HL-60 (cell line): Measurements from ENCODE around the gene RIMKLA.

Experiments used
- DNase-seq, 2 experiments: peaks; one replicate each; pipeline ENCODE4 v3.0.0-alpha.2; 2010 to 2020; ENCODE audit warnings: low read depth in 1 of 2, low spot score in 1 of 2
- H3K27ac ChIP-seq: fragments of 250-450 bp; sonication (Bioruptor Pico); replicated peaks from 2 replicates; pipeline ENCODE4 v1.5.1; 2020; ENCODE audit warnings: mild to moderate bottlenecking, moderate library complexity
- H3K27me3 ChIP-seq: fragments of 250-450 bp; sonication (Bioruptor Pico); 2 replicates; pipeline ENCODE4 v1.5.1; 2021; ENCODE audit warnings: mild to moderate bottlenecking, moderate library complexity; ENCODE audit not compliant: insufficient read depth, poor library complexity, severe bottlenecking
- H3K4me3 ChIP-seq: replicated peaks from 2 replicates; pipeline ENCODE4 v1.5.1; 2011; ENCODE audit warnings: mild to moderate bottlenecking, control low read depth, low read length; ENCODE audit not compliant: insufficient read depth
- GABPA ChIP-seq: IDR thresholded peaks from 2 replicates; pipeline ENCODE4 v1.6.1; 2012; ENCODE audit warnings: low read depth
- POLR2AphosphoS5 ChIP-seq: IDR thresholded peaks from 2 replicates; pipeline ENCODE4 v1.6.1; 2012; ENCODE audit warnings: low read depth
- SPI1 ChIP-seq: IDR thresholded peaks from 2 replicates; pipeline ENCODE4 v1.6.1; 2012; ENCODE audit warnings: low read depth, mild to moderate bottlenecking, borderline replicate concordance
- TF ChIP-seq, protein P1 (sequence below): IDR thresholded peaks from 2 replicates; pipeline ENCODE4 v1.6.1; 2012; ENCODE audit warnings: low read depth; ENCODE audit not compliant: insufficient replicate concordance
- TF ChIP-seq, protein P2 (sequence below): IDR thresholded peaks from one replicate; pipeline ENCODE4 v1.5.1; 2011; ENCODE audit warnings: low read length, control low read depth, inconsistent platforms; ENCODE audit not compliant: insufficient read depth

RIMKLA gene

DNA sequence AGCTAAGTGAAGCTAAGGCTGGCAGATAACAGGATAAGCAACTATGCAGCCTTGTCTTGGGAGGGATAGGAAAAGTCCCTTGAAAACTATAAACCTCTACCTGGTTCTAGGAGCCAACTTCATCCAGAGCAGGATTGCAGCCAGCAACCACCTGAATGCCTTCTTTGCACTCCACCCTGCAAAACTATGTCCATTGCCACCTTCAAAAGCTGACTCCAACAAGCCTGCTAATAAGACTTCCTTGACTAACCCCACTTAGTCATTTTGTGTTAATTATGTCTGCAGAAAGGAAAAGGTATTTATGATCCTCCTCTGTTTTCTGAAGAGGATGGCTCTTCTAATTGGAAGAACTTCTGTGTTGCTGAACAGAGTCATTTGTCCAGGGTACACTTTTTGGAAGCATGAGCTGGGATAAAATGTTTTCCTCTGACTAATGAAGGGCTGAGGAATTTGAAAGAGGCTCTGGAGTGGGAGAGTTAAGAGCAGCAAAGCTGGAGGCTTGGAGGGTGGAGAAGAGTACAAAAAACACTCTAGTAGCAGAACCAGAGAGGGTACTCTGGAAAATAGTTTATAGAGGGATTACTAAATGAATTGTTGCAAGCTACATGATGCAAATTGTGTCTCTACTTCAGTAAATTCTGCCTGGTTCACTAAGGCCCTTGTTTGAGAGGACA, 9.6 kb upstream of the RIMKLA start:
- DNase-seq: no peak
- H3K27me3 ChIP-seq: no peaks in the 10 kb centered on the region
- H3K27ac ChIP-seq: no peak overlapping the region
- TF ChIP-seq, protein P1, sequence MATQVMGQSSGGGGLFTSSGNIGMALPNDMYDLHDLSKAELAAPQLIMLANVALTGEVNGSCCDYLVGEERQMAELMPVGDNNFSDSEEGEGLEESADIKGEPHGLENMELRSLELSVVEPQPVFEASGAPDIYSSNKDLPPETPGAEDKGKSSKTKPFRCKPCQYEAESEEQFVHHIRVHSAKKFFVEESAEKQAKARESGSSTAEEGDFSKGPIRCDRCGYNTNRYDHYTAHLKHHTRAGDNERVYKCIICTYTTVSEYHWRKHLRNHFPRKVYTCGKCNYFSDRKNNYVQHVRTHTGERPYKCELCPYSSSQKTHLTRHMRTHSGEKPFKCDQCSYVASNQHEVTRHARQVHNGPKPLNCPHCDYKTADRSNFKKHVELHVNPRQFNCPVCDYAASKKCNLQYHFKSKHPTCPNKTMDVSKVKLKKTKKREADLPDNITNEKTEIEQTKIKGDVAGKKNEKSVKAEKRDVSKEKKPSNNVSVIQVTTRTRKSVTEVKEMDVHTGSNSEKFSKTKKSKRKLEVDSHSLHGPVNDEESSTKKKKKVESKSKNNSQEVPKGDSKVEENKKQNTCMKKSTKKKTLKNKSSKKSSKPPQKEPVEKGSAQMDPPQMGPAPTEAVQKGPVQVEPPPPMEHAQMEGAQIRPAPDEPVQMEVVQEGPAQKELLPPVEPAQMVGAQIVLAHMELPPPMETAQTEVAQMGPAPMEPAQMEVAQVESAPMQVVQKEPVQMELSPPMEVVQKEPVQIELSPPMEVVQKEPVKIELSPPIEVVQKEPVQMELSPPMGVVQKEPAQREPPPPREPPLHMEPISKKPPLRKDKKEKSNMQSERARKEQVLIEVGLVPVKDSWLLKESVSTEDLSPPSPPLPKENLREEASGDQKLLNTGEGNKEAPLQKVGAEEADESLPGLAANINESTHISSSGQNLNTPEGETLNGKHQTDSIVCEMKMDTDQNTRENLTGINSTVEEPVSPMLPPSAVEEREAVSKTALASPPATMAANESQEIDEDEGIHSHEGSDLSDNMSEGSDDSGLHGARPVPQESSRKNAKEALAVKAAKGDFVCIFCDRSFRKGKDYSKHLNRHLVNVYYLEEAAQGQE: no peak
- TF ChIP-seq SPI1: no peak
- no peak for TF ChIP-seq GABPA
- no peak for TF ChIP-seq POLR2AphosphoS5
- TF ChIP-seq, protein P2, sequence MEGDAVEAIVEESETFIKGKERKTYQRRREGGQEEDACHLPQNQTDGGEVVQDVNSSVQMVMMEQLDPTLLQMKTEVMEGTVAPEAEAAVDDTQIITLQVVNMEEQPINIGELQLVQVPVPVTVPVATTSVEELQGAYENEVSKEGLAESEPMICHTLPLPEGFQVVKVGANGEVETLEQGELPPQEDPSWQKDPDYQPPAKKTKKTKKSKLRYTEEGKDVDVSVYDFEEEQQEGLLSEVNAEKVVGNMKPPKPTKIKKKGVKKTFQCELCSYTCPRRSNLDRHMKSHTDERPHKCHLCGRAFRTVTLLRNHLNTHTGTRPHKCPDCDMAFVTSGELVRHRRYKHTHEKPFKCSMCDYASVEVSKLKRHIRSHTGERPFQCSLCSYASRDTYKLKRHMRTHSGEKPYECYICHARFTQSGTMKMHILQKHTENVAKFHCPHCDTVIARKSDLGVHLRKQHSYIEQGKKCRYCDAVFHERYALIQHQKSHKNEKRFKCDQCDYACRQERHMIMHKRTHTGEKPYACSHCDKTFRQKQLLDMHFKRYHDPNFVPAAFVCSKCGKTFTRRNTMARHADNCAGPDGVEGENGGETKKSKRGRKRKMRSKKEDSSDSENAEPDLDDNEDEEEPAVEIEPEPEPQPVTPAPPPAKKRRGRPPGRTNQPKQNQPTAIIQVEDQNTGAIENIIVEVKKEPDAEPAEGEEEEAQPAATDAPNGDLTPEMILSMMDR: no peak
- no peak overlapping the region for H3K4me3 ChIP-seq

DNA sequence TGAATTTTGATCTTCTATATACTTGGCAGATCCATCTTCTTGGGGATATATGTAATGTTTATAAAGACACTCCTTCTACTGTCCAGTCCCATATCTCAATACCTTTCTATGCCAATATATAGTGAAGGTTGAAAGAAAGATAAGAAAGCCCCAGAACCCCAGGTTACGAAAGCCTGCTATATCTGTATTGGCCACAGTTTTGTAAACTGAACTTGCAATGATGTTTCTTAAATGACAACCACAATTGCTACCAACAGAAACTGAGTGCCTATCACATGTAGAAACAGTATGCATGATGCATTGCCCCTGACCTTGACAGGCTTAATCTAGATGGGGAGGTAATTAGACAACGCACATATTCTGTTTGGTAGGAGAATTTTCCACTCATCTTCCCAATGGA, 7.8 kb upstream of the RIMKLA start:
- DNase-seq: no peak
- TF ChIP-seq, protein P2: no peak
- TF ChIP-seq SPI1 (no peak), POLR2AphosphoS5 (no peak), GABPA (no peak)
- TF ChIP-seq, protein P1: no peak
- Histone ChIP-seq H3K27ac (no peak overlapping the region), H3K27me3 (no peaks in the 10 kb centered on the region), H3K4me3 (no peak overlapping the region)

DNA sequence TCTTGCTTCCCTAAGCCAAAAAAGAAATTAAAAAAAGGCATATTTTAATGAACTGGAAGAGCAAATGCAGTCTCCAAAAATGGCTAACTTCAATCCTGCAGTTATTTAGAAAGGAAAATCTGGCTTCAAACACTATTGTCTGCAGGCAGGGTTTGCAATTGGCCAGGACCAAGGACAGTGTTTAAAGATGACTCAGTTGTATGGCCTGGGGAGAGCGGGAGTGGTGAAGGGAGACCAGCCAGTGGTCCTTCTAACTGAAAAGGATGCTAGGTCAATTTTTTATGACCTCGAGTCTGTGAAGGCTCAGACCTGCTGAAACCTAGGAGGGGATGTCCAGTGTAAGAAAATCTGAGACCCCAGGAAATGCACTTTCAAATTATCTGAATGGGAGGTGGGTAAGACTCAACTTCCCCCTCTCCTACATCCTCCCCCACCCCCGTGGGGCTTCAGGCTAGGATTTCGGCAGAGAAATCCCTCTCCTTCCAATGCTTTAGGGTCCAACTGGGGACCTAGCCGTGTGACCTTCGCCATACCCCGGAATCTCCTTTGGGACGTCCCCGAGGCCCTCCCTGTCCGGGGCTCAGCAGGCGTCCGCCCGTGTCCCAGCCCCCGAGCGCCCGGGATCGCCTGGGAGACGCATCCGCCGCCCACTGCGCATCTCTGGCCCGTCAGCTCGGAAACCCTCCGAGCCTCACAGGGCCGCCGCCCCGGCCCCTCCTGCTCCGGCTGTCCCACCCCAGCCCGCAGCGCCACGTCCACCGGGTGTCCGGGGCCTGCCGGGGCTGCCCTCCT, 602 bp upstream of the RIMKLA start:
- Histone ChIP-seq H3K4me3 (peak overlapping the region; percentile 48), H3K27me3 (peaks cover 24% of the 10 kb centered on the region), H3K27ac (no peak overlapping the region)
- no peak for TF ChIP-seq GABPA
- TF ChIP-seq, protein P1: peak; percentile 94
- DNase-seq: no peak
